NCI-H524 (cell line): ENCODE results near the gene GANAB.
"Not testable (repeated sequence)": the region's sequence is repeated elsewhere in the genome, so short reads cannot be mapped to it uniquely, and the experiment has no call there.

Experiments
- DNase-seq, 2 experiments: peaks; one replicate each; lab custom pipeline; 2025; lab: John Stamatoyannopoulos, UW

GANAB gene

GRCh38 chr11:62601372-62602140 is 44.9 kb downstream of the GANAB start, which contains the start of gene MTA2:
MTA2 (minus strand) TSS chr11:62601865; CDS start chr11:62601450, 415 bp downstream.
- DNase-seq: peak; percentile 93 to 95

DNA sequence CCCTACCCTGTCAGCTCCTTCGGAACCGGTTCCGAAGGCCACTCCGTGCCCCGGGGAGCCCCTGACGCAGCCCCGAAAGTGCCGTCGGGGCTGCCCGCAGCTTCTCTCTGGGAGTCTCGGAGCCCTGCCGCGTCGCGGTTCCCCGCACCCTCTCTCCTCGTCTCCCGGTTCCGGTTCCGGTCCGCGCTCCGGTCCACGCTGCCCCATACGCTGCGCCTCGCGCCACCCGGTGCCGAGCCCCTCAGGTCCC is 45.4 kb downstream of the GANAB start:
- DNase-seq: peak in 1 of 2 experiments; percentile 33

DNA sequence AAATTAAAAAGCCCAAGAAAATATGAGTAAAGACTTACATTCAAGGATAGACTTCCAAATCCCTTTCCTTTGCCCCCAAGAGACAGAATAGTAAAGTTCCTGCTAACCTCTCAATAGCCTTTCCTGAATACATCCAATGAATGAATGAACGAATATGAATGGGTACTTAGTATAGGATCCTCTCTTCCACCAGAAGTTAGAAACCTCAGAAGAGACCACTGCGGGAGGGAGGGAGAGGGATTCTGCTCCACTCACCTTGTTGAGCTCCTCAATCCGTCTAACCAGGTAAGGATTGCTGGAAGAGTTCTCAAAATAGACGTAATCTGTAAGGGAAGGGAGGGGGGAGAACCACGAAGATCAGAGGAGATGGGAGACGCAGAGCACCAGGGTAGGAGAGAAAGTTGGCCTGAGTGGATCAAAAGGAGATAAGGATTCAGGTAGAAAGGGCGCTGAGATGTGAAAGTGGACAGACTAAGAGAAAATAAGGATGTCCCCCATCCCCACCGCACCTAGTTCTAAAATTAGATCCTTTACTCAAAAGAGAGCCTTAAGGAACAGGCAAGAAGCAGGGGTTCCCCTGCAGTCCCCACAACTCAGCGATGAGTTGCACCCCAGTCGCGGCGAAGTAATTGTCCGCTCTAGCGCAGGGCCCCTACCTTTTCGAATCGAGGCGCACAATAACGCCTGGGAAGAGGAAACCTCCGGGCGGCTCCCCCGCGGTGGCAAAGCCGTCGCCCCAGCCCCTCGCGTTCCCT is 45.9 kb downstream of the GANAB start:
- DNase-seq: no peak

DNA sequence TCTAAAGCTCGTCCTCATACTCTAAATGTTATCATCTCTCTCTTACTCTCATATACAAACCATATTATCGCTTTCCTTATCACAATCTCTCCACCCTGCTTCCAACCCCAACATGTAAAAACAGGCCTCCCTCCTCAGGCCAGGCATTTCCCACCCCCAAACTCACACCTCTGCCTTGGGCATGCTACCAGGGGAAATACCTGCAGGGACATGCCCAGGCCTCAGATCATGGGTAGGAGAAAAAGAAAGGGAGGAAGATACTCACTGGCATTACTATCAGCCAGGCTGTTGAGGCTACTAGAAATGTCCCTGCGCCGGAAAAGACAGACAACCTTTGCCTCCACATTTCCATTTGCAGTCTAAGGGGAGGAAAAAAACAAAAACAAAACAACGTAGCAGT is 46.5 kb downstream of the GANAB start:
- no peak for DNase-seq

DNA sequence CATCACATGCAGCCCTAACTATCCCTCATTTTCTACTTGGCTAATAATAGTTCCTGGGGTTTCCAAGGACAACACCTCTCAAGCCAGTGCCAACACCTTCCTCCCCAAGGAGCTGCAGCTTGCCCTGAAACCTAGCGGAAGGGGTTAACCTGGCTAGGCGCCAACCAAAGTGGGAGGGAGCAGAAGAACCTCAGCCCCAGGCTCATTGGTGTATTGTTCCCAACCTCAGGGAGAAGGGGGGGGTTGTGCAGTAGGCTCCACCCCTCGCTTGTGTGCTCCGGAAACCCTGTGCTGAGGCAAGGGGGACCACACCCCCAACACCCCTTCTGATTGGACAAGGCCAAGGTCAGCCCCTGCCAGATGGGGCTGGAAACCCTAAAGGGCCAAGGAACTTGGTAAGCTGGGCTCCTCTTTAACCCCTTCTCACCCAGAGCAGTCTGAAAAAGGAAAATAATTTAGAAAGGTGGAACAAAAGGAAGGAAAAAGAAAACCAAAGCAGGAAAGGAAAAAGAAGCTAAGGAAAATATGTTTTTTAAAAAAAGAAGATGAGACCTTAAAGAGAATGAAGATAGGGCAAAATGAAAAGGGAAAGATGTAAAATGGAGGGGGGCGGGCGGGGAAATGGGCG is 47.2 kb downstream of the GANAB start:
- DNase-seq: peak; percentile 84 to 91

DNA sequence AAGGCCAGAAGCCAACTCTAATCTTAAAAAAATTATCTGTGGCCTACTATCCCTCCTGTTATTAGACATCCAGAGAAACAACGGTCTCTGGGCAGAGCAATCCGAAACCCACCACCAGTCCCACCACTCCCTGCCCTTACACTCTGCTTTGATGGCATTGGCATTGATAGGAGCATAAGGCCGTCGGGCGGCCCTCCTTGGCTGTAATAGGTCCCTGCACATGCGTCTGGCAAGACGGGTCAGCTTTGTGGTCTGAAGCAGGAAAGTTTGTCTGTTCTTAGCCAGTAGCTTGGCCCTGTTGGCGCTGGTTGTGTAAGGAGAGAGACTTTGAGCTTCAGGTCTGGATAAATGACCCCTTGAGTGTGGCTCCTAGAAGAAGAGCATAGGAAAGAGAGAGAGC is 51.3 kb downstream of the GANAB start:
- DNase-seq: no peak

GRCh38 chr11:62593434-62594044 is 52.9 kb downstream of the GANAB start:
- DNase-seq: peak in 1 of 2 experiments; percentile 59

DNA sequence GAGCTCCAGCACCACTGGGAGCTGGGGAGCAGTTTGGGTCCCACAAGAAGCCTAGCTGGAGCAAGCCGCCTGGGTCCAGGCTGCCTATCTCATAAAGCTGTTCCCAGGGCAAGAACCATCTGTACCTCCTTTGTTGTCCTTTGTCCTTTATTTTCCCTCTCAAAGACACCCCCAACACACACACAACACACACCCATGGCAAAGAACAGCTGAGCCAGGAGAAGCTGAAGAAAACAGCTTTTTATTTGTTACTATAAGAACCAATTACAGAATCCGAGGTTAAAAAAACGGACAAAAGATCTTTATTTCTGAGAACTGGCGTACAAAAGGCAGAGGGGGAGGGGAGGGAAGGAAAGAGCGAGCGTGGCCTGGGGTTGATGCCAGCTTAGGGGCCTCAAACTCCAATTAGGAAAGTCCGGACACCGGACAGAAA is 53.4 kb downstream of the GANAB start:
- no peak for DNase-seq

GRCh38 chr11:62592146-62592815 is 54.1 kb downstream of the GANAB start:
- peak in 1 of 2 experiments; percentile 33 for DNase-seq

- peak; percentile 96 to 99 for DNase-seq
Measured at GRCh38 chr11:62591448-62592145, 54.8 kb downstream of the GANAB start, which contains the start of gene TUT1. TUT1 (minus strand) TSS chr11:62591523; CDS start chr11:62591485, 38 bp downstream.

- DNase-seq: no peak
Measured at GRCh38 chr11:62588966-62589637, 57.3 kb downstream of the GANAB start.

DNA sequence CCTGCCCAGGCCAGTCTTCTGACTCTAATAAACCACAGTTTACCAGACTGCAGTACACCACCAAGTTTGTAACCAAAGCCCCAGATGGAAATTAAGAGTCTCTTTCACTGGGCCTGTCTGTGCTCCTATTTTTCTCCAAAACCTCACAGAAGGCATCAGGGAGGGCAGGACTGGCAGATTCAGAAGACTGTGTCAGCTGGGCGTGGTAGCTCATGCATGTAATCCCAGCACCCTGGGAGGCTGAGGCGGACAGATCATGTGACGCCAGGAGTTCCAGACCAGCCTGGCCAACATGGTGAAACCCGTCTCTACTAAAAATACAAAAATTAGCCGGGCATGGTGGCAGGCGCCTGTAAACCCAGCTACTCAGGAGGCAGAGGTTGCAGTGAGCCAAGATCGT is 61.1 kb downstream of the GANAB start:
- DNase-seq: not testable (repeated sequence)

DNA sequence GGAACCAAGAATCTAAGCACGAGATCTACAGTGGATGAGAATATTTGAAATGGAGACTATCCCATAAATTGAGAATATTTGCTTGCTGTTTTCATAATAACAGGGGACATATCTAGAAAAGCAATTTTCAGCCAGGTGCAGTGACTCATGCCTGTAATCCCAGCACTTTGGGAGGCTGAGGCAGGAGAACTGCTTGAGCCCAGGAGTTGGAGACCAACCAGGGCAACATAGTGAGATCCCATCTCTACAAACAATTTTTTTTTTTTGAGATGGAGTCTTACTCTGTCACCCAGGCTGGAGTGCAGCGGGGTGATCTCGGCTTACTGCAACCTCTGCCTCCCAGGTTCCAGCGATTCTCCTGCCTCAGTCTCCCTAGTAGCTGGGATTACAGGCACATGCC is 64.7 kb downstream of the GANAB start:
- not testable (repeated sequence) for DNase-seq

DNA sequence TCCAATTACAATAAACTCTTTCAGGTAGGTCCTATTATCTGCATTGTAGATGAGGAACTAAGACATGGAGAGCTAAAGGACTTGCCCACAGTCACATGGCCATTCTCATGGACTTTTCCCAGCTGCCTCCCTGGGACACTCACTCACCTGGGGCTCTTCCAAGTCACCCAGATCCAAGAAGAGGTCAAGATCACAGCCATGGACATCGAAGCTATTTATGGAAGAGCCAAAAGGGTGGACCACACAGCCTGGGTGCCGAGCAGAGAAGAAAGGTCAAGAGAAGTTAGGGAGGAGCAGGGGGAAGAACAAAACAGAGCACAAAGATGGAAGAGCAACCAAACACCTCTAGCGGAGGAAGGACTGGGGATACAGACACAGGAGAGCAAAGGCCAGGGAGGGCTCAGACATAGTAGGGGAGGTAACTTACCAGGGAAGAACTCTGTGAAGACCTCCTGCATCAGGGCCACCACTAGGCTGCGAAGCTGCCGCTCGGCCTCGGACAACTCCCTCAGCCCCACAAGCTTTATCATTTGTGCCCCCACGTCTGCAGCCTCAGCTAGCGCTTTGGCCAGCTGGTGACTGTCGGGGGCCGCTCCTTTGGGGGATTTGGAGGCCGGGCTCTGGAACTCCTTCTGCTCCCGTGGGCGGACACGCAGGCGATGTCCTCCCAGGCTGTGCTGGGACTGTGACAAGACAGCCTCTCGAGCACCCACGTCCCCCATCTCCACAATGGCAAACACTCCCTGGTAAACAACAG is 65.3 kb downstream of the GANAB start:
- DNase-seq: no peak

GRCh38 chr11:62579252-62579651 is 67.2 kb downstream of the GANAB start:
- DNase-seq: no peak

GRCh38 chr11:62578541-62578940 is 67.9 kb downstream of the GANAB start:
- no peak for DNase-seq

- DNase-seq: no peak
Measured at GRCh38 chr11:62577046-62577714, 69.2 kb downstream of the GANAB start.

- no peak for DNase-seq
Measured at GRCh38 chr11:62575837-62576236, 70.6 kb downstream of the GANAB start.

GRCh38 chr11:62575156-62575555 is 71.3 kb downstream of the GANAB start:
- no peak for DNase-seq
